NB4 (cell line): ENCODE data around the gene TNFAIP1.
"Not testable (repeated sequence)": the region's sequence is repeated elsewhere in the genome, so short reads cannot be mapped to it uniquely, and the experiment has no call there.

Experiments used
- DNase-seq: peaks from one replicate; pipeline ENCODE4 v3.0.0; 2010; ENCODE audit warnings: low read depth
- H3K4me3 ChIP-seq: one replicate; pipeline ENCODE4 v1.5.1; 2011; ENCODE audit warnings: mild to moderate bottlenecking, low read depth, low read length, moderate library complexity
- CTCF ChIP-seq: IDR thresholded peaks from one replicate; pipeline ENCODE4 v1.5.1; 2012; ENCODE audit warnings: low read depth, low read length
- MAX ChIP-seq: IDR thresholded peaks from 2 replicates; pipeline ENCODE4 v1.6.1; 2011; ENCODE audit warnings: low read depth, low read length
- MYC ChIP-seq: IDR thresholded peaks from 2 replicates; pipeline ENCODE4 v1.6.1; 2011; ENCODE audit warnings: low read depth, low read length
- POLR2A ChIP-seq: IDR thresholded peaks from 2 replicates; pipeline ENCODE4 v1.6.1; 2011; ENCODE audit warnings: mild to moderate bottlenecking; ENCODE audit not compliant: insufficient read length; ENCODE audit errors: extremely low read depth

Gene TNFAIP1

GRCh38 chr17:28335959-28336871 lies 654 bp downstream of the TNFAIP1 start:
- peak overlapping the region; percentile 90 for H3K4me3 ChIP-seq
- peak; percentile 42 for DNase-seq

GRCh38 chr17:28338056-28338768 lies 2.7 kb downstream of the TNFAIP1 start:
- DNase-seq: no peak
- no peak overlapping the region for H3K4me3 ChIP-seq
- TF ChIP-seq MAX (no peak), POLR2A (no peak), CTCF (no peak), MYC (no peak)

More at GRCh38 chr17:28335959-28336871, 654 bp downstream of the TNFAIP1 start:
- TF ChIP-seq CTCF (no peak), MAX (no peak), POLR2A (no peak), MYC (no peak)

GRCh38 chr17:28338769-28339212 lies 3.2 kb downstream of the TNFAIP1 start:
- not testable (repeated sequence) for H3K4me3 ChIP-seq, DNase-seq

GRCh38 chr17:28339431-28339830 lies 3.9 kb downstream of the TNFAIP1 start:
- DNase-seq: no peak
- TF ChIP-seq POLR2A: no peak
- no peak for TF ChIP-seq CTCF
- TF ChIP-seq MAX: no peak
- TF ChIP-seq MYC: no peak
- no peak overlapping the region for H3K4me3 ChIP-seq

GRCh38 chr17:28340374-28340773 lies 4.8 kb downstream of the TNFAIP1 start:
- no peak for DNase-seq
- TF ChIP-seq CTCF (no peak), MYC (no peak), POLR2A (no peak), MAX (no peak)

GRCh38 chr17:28341516-28341915 lies 6.0 kb downstream of the TNFAIP1 start:
- TF ChIP-seq MAX (no peak), POLR2A (no peak), CTCF (no peak), MYC (no peak)

More at GRCh38 chr17:28340374-28340773, 4.8 kb downstream of the TNFAIP1 start:
- no peak overlapping the region for H3K4me3 ChIP-seq

More at GRCh38 chr17:28341516-28341915, 6.0 kb downstream of the TNFAIP1 start:
- no peak for DNase-seq
- no peak overlapping the region for H3K4me3 ChIP-seq
